Cardiac septum (tissue), 1 donor: ENCODE results near the gene BCL11A. TPM values are rescaled to one million over a fixed set of nuclear protein-coding genes. Genes with fewer than 3 reads are reported as not detected.

Experiments
- DNase-seq: peaks from one replicate; pipeline ENCODE4 v3.0.0-alpha.2; 2020; ENCODE audit warnings: low spot score
- intact Hi-C: fragments of 100-400 bp; cut with DNase I; formaldehyde crosslinking; loops from one replicate; pipeline ENCODE4 v1.14.0; 2022
- total RNA-seq: library from RNA; stranded (reverse); fragmentation: NEBNext Ultra II Directional; extraction: Animal tissue kit (Norgen Biotek cat#: 25700); gene quantifications from one replicate; pipeline ENCODE4 v1.2.1, GENCODE V29; 2021
- donor health status: DM: no; HTN: no; CAD: no.

Gene BCL11A
- total RNA-seq, 1 donor from 2014 or later, result 16.9 TPM

DNA sequence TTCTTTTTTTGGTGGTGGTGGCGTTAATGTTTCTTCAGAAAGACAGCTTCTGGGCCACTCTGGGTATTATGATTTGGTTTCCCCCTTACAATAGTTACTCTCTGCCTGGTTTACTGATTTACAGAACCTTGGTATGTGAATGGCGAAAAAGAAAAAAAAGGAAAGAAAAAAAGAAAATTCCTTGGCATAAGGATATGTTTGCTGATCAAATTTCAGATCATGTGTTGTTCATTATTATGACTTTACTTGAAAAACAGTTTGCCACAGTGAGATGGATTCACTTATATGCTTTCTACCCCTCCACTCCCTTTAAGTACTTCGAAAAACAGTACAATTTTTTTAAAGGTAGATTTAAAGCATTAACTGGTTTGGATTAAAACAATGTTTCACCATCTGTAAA is 21.0 kb downstream of the BCL11A start:
- no peak for DNase-seq
- intact Hi-C loops, result loop anchor here (5.0 kb wide), 1 partner anchor 45 kb away; no protein-coding TSS in a partner anchor

- intact Hi-C loops, result loop anchor here (5.0 kb wide), 1 partner anchor 44 kb away; no protein-coding TSS in a partner anchor
- no peak for DNase-seq
These were observed 21.7 kb downstream of the BCL11A start for GRCh38 chr2:60531701-60532133.

- no peak for DNase-seq
- intact Hi-C loops, result loop anchor here (5.0 kb wide), 1 partner anchor 43 kb away; no protein-coding TSS in a partner anchor
These were observed 22.7 kb downstream of the BCL11A start for GRCh38 chr2:60530660-60531281.

DNA sequence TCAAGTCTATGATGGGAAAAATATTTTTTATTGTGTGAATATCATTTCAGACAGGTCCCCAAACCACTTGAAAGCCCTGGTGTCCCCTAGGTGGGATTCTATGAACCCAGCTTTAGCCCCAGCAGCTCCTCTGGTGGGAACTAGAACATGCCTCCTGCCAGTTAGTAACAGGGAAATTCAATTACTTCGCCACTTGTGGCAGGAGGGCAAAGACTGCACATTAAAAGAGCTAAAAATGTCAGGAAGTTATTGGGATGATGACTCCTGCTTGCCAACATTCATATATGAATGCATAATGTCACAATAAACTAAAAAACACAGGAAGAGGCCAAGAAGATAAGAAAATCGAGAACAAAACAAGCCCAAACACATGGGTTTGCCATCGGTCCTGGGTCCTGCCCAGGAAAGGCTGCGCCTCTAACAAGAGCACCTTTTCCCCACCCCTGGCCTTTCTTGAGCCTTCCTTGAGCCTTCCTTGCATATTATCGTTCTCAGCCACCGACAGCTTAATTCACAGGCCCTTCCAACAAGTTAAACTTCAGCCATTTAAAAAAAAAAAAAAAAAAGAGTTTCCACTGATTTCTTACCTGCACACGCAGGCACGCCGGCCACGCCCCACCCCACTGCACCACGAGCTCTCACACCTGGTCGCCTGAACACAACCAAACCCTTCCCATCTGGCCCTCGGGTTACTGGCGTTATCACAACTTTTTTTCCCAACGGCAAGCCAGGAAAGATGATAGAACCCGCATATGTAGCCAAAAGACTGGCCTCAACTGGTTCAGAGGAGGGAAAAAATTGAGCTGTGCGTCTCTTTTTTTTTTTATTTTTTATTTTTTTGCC is 23.4 kb downstream of the BCL11A start:
- DNase-seq, result no peak
- intact Hi-C loops, result loop anchor here (5.0 kb wide), 1 partner anchor 43 kb away; no protein-coding TSS in a partner anchor

- no peak for DNase-seq
- intact Hi-C loops, result no loop called here
These were observed 24.2 kb downstream of the BCL11A start for GRCh38 chr2:60529136-60529784.

DNA sequence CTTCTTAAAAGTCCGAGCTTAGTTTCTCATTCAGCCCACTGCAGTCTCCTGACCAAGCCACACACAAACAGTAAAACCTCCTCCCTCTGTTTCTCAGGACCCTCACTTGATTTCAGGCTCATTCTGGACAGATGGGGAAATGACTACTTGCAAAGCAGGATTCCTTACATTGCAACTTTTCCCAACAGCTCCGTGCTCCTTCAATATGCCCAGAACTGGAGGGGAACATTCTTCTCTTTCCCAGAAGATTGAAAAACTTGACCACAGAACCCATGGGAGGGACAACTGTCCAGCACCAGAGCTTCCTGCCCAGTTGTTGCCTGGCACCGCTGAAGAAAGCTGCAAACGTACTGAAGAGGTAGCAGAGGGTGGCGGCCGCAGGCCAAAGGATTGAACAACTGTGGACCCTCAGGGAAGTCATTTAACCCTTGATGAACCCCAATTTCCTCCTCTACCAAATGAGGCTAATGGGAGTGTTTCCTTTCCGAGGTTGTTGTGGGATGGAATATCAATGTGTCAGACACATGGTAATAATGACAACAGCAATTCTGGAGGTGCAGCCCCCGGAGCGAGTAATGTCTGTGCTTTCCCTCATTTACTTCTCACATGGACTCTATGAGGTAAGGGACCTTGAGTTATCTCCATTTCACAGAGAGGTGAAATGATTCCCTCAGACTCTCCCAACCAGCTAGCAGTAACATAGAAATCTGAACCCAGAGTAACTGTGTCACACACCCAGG is 25.0 kb downstream of the BCL11A start:
- DNase-seq, result no peak
- intact Hi-C loops, result no loop called here

- intact Hi-C loops, result no loop called here
- no peak for DNase-seq
These were observed 25.7 kb downstream of the BCL11A start for GRCh38 chr2:60527762-60528161.

- intact Hi-C loops, result no loop called here
- no peak for DNase-seq
These were observed 26.8 kb downstream of the BCL11A start for GRCh38 chr2:60526623-60527022.

DNA sequence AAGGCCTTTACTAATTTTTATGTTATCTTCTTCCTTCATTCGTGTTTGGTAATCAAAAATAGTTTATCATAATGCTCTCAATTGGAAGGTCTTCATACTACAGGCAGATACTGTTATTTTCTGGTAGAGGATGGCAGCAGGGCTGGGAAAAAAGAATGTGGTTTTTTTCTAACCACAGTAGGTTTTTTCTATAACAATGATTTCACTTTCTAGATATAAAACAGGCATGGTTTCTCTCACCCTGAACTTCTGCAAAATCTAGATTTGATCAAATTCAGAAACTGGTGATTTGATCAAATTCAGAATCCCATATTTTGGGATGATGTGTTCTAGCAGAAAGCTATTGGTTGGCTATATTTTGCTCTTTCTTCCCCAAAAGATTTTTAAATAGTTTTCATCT is 27.6 kb downstream of the BCL11A start:
- no peak for DNase-seq
- intact Hi-C loops, result no loop called here

DNA sequence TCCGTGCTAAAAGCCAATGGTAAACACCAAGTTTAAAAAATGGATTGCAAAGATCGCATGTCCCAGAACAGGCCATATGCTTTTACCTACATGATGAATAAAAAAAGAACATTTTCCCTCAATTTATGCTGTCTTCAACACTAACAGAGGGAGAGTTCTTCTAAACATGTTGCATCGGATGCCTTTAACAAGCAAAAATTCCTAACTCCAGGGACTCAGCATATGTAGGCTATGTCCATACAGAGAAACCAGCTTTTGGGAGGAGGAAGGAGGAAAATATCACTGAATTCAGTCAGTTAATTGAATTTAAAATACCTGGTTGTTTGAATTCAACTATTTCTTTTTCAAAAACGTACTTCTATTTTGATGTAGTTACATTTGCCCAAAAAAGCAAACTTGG is 28.6 kb downstream of the BCL11A start:
- intact Hi-C loops, result no loop called here
- no peak for DNase-seq

DNA sequence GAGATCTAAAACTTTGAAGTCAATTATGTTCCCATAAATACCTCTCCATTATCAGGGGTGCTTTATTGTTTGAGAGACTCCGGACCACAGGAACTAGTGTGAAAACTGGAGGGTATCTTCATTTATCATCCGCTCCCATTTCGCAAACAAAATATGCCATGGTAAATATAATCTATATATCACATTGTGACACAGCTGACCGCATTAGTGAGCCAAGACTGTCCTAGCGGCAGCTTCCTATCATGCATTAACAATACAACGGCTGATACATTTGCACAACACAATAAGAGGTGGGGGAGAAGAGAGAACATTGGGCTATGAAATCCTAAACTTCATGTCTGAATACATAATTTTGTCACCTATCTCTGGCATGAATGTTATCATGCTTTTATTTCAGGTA is 29.5 kb downstream of the BCL11A start:
- intact Hi-C loops, result no loop called here

GRCh38 chr2:60522462-60522861 is 31.0 kb downstream of the BCL11A start:
- DNase-seq, result no peak
- intact Hi-C loops, result no loop called here

More for the DNA sequence above, 29.5 kb downstream of the BCL11A start:
- DNase-seq, result no peak

GRCh38 chr2:60521626-60522025 is 31.8 kb downstream of the BCL11A start:
- intact Hi-C loops, result no loop called here
- no peak for DNase-seq

- intact Hi-C loops, result no loop called here
- DNase-seq, result no peak
These were observed 32.4 kb downstream of the BCL11A start for GRCh38 chr2:60520917-60521539.

DNA sequence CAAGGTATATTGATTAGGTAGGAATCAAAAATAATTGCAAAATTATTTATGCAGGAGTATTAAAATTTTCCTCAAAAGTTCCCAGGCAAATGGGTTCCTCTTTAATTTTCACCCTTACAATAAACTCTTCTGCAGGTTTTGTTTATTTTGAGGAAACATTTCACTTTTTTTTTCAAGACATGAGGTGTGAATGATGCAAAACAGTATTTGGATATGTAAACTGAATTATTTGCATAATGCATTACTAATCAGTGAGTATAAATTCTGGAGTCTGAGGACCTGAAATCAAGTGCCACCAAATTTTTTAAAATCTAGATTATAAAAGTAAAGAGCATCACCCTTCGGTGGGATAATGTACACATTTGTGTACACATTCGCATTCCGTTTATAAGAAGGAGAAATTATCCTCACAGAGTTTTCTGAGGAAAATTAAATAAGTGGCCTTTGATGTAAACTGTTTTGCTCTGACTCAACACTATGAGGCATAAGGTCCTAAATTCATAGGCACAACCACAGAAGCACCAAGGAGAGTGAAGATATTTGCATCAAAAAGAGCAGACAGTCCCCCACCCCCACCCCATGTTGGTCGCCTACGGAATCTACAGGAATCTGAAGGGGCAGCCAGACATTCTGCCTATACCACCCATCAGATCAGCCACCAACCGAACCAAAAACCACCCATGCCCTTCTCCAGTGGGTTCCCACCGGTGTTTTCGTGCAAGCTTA is 33.1 kb downstream of the BCL11A start:
- DNase-seq, result no peak
- intact Hi-C loops, result no loop called here

GRCh38 chr2:60519231-60519863 is 34.1 kb downstream of the BCL11A start:
- no peak for DNase-seq
- intact Hi-C loops, result no loop called here

DNA sequence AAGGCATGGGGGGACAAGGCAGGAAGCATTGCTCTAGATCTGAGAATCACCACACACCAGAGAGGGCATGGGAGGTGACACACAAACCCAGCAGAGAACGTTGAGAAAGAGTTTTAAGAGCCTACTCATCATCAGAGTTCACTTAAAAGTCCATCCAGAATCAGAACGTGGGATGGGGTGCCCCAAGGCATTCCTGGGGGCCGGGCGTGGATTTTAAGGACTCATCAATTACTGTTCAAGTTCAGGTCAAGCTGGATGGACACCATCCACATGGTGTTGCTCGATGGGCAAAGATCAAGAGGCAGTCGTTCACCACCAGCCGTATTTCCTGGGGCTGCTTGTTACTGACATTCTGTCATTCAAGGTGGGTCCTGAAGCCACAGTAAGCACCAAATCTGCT is 34.9 kb downstream of the BCL11A start:
- DNase-seq, result no peak
- intact Hi-C loops, result no loop called here

GRCh38 chr2:60517446-60517845 is 36.0 kb downstream of the BCL11A start:
- intact Hi-C loops, result no loop called here
- no peak for DNase-seq
